ENCODE results near the gene MMP11.

Gene MMP11

GRCh38 chr22:23803001-23803819 lies 30.6 kb downstream of the MMP11 start:
- no peak for DNase-seq

- no peak for DNase-seq
Observed at GRCh38 chr22:23804781-23805291, 32.2 kb downstream of the MMP11 start.

- DNase-seq = no peak
Observed at GRCh38 chr22:23806837-23807236, 34.2 kb downstream of the MMP11 start.

GRCh38 chr22:23812378-23812777 lies 39.7 kb downstream of the MMP11 start:
- DNase-seq = no peak

- DNase-seq = no peak
Observed at GRCh38 chr22:23815541-23816155, 43.0 kb downstream of the MMP11 start.

- DNase-seq = no peak
Observed at GRCh38 chr22:23816156-23816976, 43.7 kb downstream of the MMP11 start.

GRCh38 chr22:23817146-23817545 lies 44.5 kb downstream of the MMP11 start:
- DNase-seq = no peak

- DNase-seq = no peak
Observed at GRCh38 chr22:23818541-23818940, 45.9 kb downstream of the MMP11 start.

- no peak for DNase-seq
Observed at GRCh38 chr22:23820748-23821211, 48.1 kb downstream of the MMP11 start.

GRCh38 chr22:23822101-23822671 lies 49.5 kb downstream of the MMP11 start:
- no peak for DNase-seq

GRCh38 chr22:23823331-23823791 lies 50.7 kb downstream of the MMP11 start:
- no peak for DNase-seq

GRCh38 chr22:23824476-23825245 lies 52.0 kb downstream of the MMP11 start:
- no peak for DNase-seq

GRCh38 chr22:23825246-23825905 lies 52.7 kb downstream of the MMP11 start:
- DNase-seq = no peak

GRCh38 chr22:23826510-23827350 lies 54.1 kb downstream of the MMP11 start:
- DNase-seq = no peak

- no peak for DNase-seq
Observed at GRCh38 chr22:23827351-23827995, 54.8 kb downstream of the MMP11 start.

GRCh38 chr22:23828800-23829680 lies 56.4 kb downstream of the MMP11 start:
- no peak for DNase-seq

GRCh38 chr22:23829845-23830372 lies 57.3 kb downstream of the MMP11 start:
- DNase-seq = no peak

- DNase-seq = no peak
Observed at GRCh38 chr22:23831261-23831660, 58.6 kb downstream of the MMP11 start.

GRCh38 chr22:23831781-23832180 lies 59.1 kb downstream of the MMP11 start:
- DNase-seq = no peak

All from activated T-cell treated with anti-CD3 and anti-CD28 coated beads for 4 hours (primary cell).